HuH-7 (cell line): ENCODE data around the gene TBC1D14.

Source experiments
- DNase-seq: peaks from one replicate; pipeline ENCODE4 v3.0.0; 2011; ENCODE audit warnings: low spot score

TBC1D14 gene

GRCh38 chr4:7001271-7001670 lies 91.6 kb downstream of the TBC1D14 start:
- no peak for DNase-seq

GRCh38 chr4:7002336-7002735 lies 92.7 kb downstream of the TBC1D14 start:
- DNase-seq = no peak

GRCh38 chr4:7003176-7003878 lies 93.7 kb downstream of the TBC1D14 start:
- no peak for DNase-seq

- no peak for DNase-seq
These were observed 94.2 kb downstream of the TBC1D14 start for GRCh38 chr4:7003879-7004240.

- no peak for DNase-seq
These were observed 94.7 kb downstream of the TBC1D14 start for GRCh38 chr4:7004331-7004730.

- DNase-seq = no peak
These were observed 95.9 kb downstream of the TBC1D14 start for GRCh38 chr4:7005571-7005970.

- no peak for DNase-seq
These were observed 96.8 kb downstream of the TBC1D14 start for GRCh38 chr4:7006411-7006810.

GRCh38 chr4:7007142-7007907 lies 97.7 kb downstream of the TBC1D14 start:
- DNase-seq = no peak

- DNase-seq = peak; percentile 52
These were observed 98.3 kb downstream of the TBC1D14 start for GRCh38 chr4:7007944-7008343.

- no peak for DNase-seq
These were observed 99.9 kb downstream of the TBC1D14 start for GRCh38 chr4:7009564-7009963.

- no peak for DNase-seq
These were observed 103.5 kb downstream of the TBC1D14 start for GRCh38 chr4:7013175-7013574.

- no peak for DNase-seq
These were observed 105.2 kb downstream of the TBC1D14 start for GRCh38 chr4:7014815-7015214.

- no peak for DNase-seq
These were observed 105.9 kb downstream of the TBC1D14 start for GRCh38 chr4:7015383-7016035.

- no peak for DNase-seq
These were observed 106.5 kb downstream of the TBC1D14 start for GRCh38 chr4:7016086-7016485.

- DNase-seq = no peak
These were observed 106.9 kb downstream of the TBC1D14 start for GRCh38 chr4:7016512-7016911.

- DNase-seq = no peak
These were observed 107.9 kb downstream of the TBC1D14 start for GRCh38 chr4:7017446-7018048.

GRCh38 chr4:7018281-7018680 lies 108.7 kb downstream of the TBC1D14 start:
- no peak for DNase-seq

GRCh38 chr4:7019367-7019766 lies 109.7 kb downstream of the TBC1D14 start:
- no peak for DNase-seq

- no peak for DNase-seq
These were observed 110.7 kb downstream of the TBC1D14 start for GRCh38 chr4:7020290-7020689.

GRCh38 chr4:7020856-7021255 lies 111.2 kb downstream of the TBC1D14 start:
- DNase-seq = no peak

GRCh38 chr4:7021355-7021754 lies 111.7 kb downstream of the TBC1D14 start:
- DNase-seq = no peak

GRCh38 chr4:7021930-7022664 lies 112.5 kb downstream of the TBC1D14 start:
- no peak for DNase-seq
